Stimulated activated CD8-positive, alpha-beta memory T cell treated with anti-CD3 and anti-CD28 coated beads, Interleukin-4, amount 100 ng/mL, for 1 hour (primary cell): Measurements from ENCODE around the gene FOXO4.
"Not testable (repeated sequence)": the region's sequence is repeated elsewhere in the genome, so short reads cannot be mapped to it uniquely, and the experiment has no call there.

Experiments
- DNase-seq, 2 donors: peaks; one replicate each; pipeline ENCODE4 v3.0.0-alpha.2; 2020; ENCODE audit warnings: low read depth in 2 of 2, low spot score in 1 of 2

The FOXO4 gene

GRCh38 chrX:71095555-71095980, at the start of gene FOXO4:
Gene FOXO4 (plus strand): TSS chrX:71095851. CDS start chrX:71096529, 678 bp downstream.
- DNase-seq, result peak; percentile 64 to 78

GRCh38 chrX:71047891-71048290, 47.8 kb upstream of the FOXO4 start:
- not testable (repeated sequence) for DNase-seq

- DNase-seq, result no peak
Measured at GRCh38 chrX:71052721-71053120, 42.9 kb upstream of the FOXO4 start.

- no peak for DNase-seq
Measured at GRCh38 chrX:71053217-71053621, 42.4 kb upstream of the FOXO4 start.

- DNase-seq, result no peak
Measured at GRCh38 chrX:71056867-71057266, 38.8 kb upstream of the FOXO4 start.

- no peak for DNase-seq
Measured at GRCh38 chrX:71057848-71058530, 37.7 kb upstream of the FOXO4 start.

GRCh38 chrX:71060127-71060526, 35.5 kb upstream of the FOXO4 start:
- no peak for DNase-seq

- DNase-seq, result no peak
Measured at GRCh38 chrX:71067089-71067488, 28.6 kb upstream of the FOXO4 start.

- no peak for DNase-seq
Measured at GRCh38 chrX:71067712-71068043, 28.0 kb upstream of the FOXO4 start.

- peak; percentile 67 to 69 for DNase-seq
Measured at GRCh38 chrX:71068044-71068918, 27.4 kb upstream of the FOXO4 start, which contains the start of gene SNX12. Gene SNX12 (minus strand): TSS chrX:71068334. CDS start chrX:71068306, 28 bp downstream.

GRCh38 chrX:71070531-71070930, 25.1 kb upstream of the FOXO4 start:
- no peak for DNase-seq

- no peak for DNase-seq
Measured at GRCh38 chrX:71081330-71082123, 14.1 kb upstream of the FOXO4 start.

- no peak for DNase-seq
Measured at GRCh38 chrX:71082124-71082647, 13.5 kb upstream of the FOXO4 start.

- DNase-seq, result no peak
Measured at GRCh38 chrX:71082822-71083221, 12.8 kb upstream of the FOXO4 start.

GRCh38 chrX:71085900-71086299, 9.8 kb upstream of the FOXO4 start:
- DNase-seq, result no peak

- DNase-seq, result no peak
Measured at GRCh38 chrX:71091263-71091662, 4.4 kb upstream of the FOXO4 start.

- DNase-seq, result no peak
Measured at GRCh38 chrX:71095033-71095432, 618 bp upstream of the FOXO4 start.

GRCh38 chrX:71095981-71096759, 519 bp downstream of the FOXO4 start:
- no peak for DNase-seq

- no peak for DNase-seq
Measured at GRCh38 chrX:71096760-71097032, 1.0 kb downstream of the FOXO4 start.

GRCh38 chrX:71098302-71098701, 2.7 kb downstream of the FOXO4 start:
- peak; percentile 47 to 62 for DNase-seq
